OCI-LY7 (cell line): ENCODE results near the gene MECR. TPM values are rescaled to one million over a fixed set of nuclear protein-coding genes. Genes with fewer than 3 reads are reported as not detected.

Source experiments
- Bru-seq: library from RNA; stranded (reverse); fragments of 400-500 nt; gene quantifications from one replicate; lab custom pipeline; 2021; lab: Mats Ljungman, UMichigan
- BruChase-seq, 2 experiments: library from RNA; stranded (reverse); fragments of 400-500 nt; gene quantifications; one replicate each; lab custom pipeline; 2021; lab: Mats Ljungman, UMichigan
- BruUV-seq: library from RNA; stranded (reverse); fragments of 400-500 nt; replicated peaks from 2 replicates; lab custom pipeline; 2021; lab: Mats Ljungman, UMichigan
- CTCF ChIA-PET: fragments of 300-600 bp; sonication (Branson Sonifier 250); formaldehyde crosslinking; loops from one replicate; lab custom pipeline; 2022; ENCODE audit warnings: antibody characterized with exemption; ENCODE audit not compliant: unreplicated experiment; lab: Charles Lee
- POLR2A ChIA-PET: fragments of 300-600 bp; sonication (Branson Sonifier 250); formaldehyde crosslinking; loops from one replicate; lab custom pipeline; 2022; ENCODE audit warnings: antibody characterized with exemption; lab: Charles Lee
- DNase-seq: peaks from one replicate; pipeline ENCODE4 v3.0.0-alpha.2; 2015; ENCODE audit warnings: low spot score
- H2AFZ ChIP-seq: fragments of 200-600 bp; sonication (generic), shearing (Covaris generic); 2 replicates; pipeline ENCODE4 v1.6.1; 2014; ENCODE audit warnings: mild to moderate bottlenecking, antibody characterized with exemption, low read length, moderate library complexity
- H3K27ac ChIP-seq: fragments of 200-600 bp; sonication (generic); 2 replicates; pipeline ENCODE4 v1.5.1; 2014; ENCODE audit warnings: mixed run types, low read depth, mild to moderate bottlenecking, moderate library complexity, low read length, inconsistent platforms; ENCODE audit not compliant: poor library complexity, severe bottlenecking
- H3K36me3 ChIP-seq: fragments of 200-600 bp; sonication (generic); 2 replicates; pipeline ENCODE4 v1.6.1; 2014; ENCODE audit warnings: mild to moderate bottlenecking, antibody characterized with exemption, low read length, moderate library complexity, mixed read lengths; ENCODE audit not compliant: insufficient read depth
- H3K4me1 ChIP-seq: fragments of 200-600 bp; sonication (generic); 2 replicates; pipeline ENCODE4 v1.5.1; 2014; ENCODE audit warnings: mild to moderate bottlenecking, low read length; ENCODE audit not compliant: insufficient read depth, poor library complexity, severe bottlenecking
- H3K4me2 ChIP-seq: fragments of 200-600 bp; sonication (generic); 2 replicates; pipeline ENCODE4 v1.6.1; 2014; ENCODE audit warnings: mild to moderate bottlenecking, low read length
- H3K4me3 ChIP-seq: fragments of 200-600 bp; sonication (generic); 2 replicates; pipeline ENCODE4 v1.5.1; 2014; ENCODE audit warnings: mild to moderate bottlenecking, low read depth, low read length; ENCODE audit not compliant: poor library complexity, severe bottlenecking
- H3K79me2 ChIP-seq: fragments of 200-600 bp; sonication (generic); 2 replicates; pipeline ENCODE4 v1.6.1; 2016; ENCODE audit warnings: low read depth, mild to moderate bottlenecking, low read length, moderate library complexity, mixed read lengths; ENCODE audit not compliant: insufficient read depth
- H3K9me2 ChIP-seq: fragments of 200-600 bp; sonication (generic); 2 replicates; pipeline ENCODE4 v1.6.1; 2016; ENCODE audit warnings: mild to moderate bottlenecking, low read length, mixed read lengths; ENCODE audit not compliant: insufficient read depth
- H3K9me3 ChIP-seq: fragments of 200-600 bp; sonication (generic); 2 replicates; pipeline ENCODE4 v1.6.1; 2014; ENCODE audit warnings: mild to moderate bottlenecking, mixed run types, low read length, mixed read lengths
- H4K20me1 ChIP-seq: fragments of 200-600 bp; sonication (generic); 2 replicates; pipeline ENCODE4 v1.6.1; 2014; ENCODE audit warnings: mild to moderate bottlenecking, antibody characterized with exemption, low read length, moderate library complexity, mixed read lengths; ENCODE audit not compliant: insufficient read depth
- EZH2phosphoT487 ChIP-seq: fragments of 200-600 bp; sonication (generic); IDR thresholded peaks from 2 replicates; pipeline ENCODE4 v1.6.1; 2018; ENCODE audit warnings: low read depth, borderline replicate concordance, mild to moderate bottlenecking, mixed run types, antibody characterized with exemption, low read length, moderate library complexity, mixed read lengths
- intact Hi-C: fragments of 100-400 bp; cut with micrococcal nuclease; formaldehyde crosslinking; loops from one replicate; pipeline ENCODE4 v1.10.0; 2022; ENCODE audit not compliant: unreplicated experiment
- long read RNA-seq: library from polyadenylated mRNA; stranded (forward); transcript quantifications from one replicate; pipeline ENCODE4 v2.0.0, GENCODE V29; 2022
- total RNA-seq, 2 experiments: library from RNA; depleted of rRNA in 1 of 2; stranded (reverse); fragments of >200 nt in 1 of 2; shearing (Covaris generic) in 1 of 2; gene quantifications; 2 replicates each; pipeline ENCODE4 v1.2.3, GENCODE V29; 2014 to 2022
- TF ChIP-seq, protein P1 (sequence below): fragments of 200-600 bp; sonication (generic); conservative IDR thresholded peaks from 2 replicates; pipeline ENCODE4 v1.5.1; 2014; ENCODE audit warnings: mild to moderate bottlenecking, antibody characterized with exemption, low read length, moderate library complexity, mixed read lengths

The MECR gene, protein sequence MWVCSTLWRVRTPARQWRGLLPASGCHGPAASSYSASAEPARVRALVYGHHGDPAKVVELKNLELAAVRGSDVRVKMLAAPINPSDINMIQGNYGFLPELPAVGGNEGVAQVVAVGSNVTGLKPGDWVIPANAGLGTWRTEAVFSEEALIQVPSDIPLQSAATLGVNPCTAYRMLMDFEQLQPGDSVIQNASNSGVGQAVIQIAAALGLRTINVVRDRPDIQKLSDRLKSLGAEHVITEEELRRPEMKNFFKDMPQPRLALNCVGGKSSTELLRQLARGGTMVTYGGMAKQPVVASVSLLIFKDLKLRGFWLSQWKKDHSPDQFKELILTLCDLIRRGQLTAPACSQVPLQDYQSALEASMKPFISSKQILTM
- total RNA-seq (2014; rRNA removed; shearing (Covaris generic)) = 27.2 and 33.5 TPM in 2 replicates
- total RNA-seq (2022) = 30.0 and 33.3 TPM in 2 replicates
- Bru-seq, nascent RNA = percentile 61 among the genes with signal in this experiment
- BruChase-seq, experiment 1, labeled RNA remaining after a 6-hour chase = percentile 56 among the genes with signal in this experiment
- BruChase-seq, experiment 2, labeled RNA remaining after a 2-hour chase = percentile 54 among the genes with signal in this experiment
- long read RNA-seq, transcript MECR-201 (10 exons, 1,353 nt) = major isoform, 30 of 73 reads
- long read RNA-seq, partial matches to known transcripts = 2 of 73 reads
- long read RNA-seq, other reads (novel, unspliced or antisense) = 38 of 73 reads

DNA sequence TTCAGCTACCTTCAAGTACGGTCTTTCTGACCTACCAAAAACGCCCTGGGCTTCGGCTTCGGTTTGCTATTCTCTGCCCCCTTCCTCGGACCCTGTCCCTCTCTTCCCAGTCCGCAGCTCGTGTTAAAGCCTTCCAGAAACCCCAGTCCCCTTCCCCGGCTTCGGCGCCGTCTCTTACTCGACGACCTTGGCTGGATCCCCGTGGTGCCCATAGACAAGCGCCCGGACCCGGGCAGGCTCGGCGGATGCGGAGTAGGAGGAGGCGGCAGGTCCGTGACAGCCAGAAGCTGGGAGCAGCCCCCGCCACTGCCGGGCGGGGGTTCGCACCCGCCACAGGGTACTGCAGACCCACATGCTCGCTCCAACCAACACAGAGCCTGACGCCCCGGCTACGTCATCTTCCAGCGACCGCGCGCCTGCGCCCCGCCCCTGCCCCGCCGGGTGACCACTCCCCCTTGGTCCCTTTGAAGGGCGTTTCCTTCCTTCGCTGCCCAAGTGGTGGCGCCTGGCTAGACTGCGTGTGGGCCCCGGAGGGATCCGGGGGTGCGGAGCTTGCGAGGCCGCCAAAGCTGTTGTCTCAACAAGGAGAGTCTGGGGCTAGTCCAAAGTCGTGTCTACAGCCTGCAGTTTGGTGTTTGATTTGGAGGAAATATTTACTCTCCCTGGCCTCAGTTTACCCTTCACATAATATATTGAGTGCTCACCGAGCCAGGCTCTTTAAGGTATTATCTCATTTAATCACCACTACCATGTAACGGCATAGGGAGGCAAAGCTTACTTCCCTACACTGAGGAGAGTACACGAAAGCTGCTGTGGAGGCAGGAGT, at the start of gene MECR:
TSS of gene MECR (minus strand) at position 382 of the 826 bp plus-strand sequence. CDS start at position 354, 28 bp downstream.
- ChIA-PET POLR2A (interaction anchor here (0.5 to 1.0 kb wide), 3 partner anchors 49 to 286 kb away, joined by 3 read pairs; partner anchors contain the start of gene SRSF4), CTCF (interaction anchor here (0.5 kb wide), 1 partner anchor 1968 kb away, joined by 3 read pairs; no protein-coding TSS in a partner anchor)
- TF ChIP-seq, protein P1, sequence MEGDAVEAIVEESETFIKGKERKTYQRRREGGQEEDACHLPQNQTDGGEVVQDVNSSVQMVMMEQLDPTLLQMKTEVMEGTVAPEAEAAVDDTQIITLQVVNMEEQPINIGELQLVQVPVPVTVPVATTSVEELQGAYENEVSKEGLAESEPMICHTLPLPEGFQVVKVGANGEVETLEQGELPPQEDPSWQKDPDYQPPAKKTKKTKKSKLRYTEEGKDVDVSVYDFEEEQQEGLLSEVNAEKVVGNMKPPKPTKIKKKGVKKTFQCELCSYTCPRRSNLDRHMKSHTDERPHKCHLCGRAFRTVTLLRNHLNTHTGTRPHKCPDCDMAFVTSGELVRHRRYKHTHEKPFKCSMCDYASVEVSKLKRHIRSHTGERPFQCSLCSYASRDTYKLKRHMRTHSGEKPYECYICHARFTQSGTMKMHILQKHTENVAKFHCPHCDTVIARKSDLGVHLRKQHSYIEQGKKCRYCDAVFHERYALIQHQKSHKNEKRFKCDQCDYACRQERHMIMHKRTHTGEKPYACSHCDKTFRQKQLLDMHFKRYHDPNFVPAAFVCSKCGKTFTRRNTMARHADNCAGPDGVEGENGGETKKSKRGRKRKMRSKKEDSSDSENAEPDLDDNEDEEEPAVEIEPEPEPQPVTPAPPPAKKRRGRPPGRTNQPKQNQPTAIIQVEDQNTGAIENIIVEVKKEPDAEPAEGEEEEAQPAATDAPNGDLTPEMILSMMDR = peak; percentile 64
- no peak for TF ChIP-seq EZH2phosphoT487
- H3K27ac ChIP-seq = no peak within 1 kb of the TSS
- H3K79me2 ChIP-seq = peaks cover 9% of the 10 kb centered on the region; the same call in 1 of the 2 replicates
- peak within 1 kb of the TSS; percentile 91 for H3K4me2 ChIP-seq
- no peaks in the 10 kb centered on the region for H4K20me1 ChIP-seq
- intact Hi-C loops = loop anchor here (10.0 kb wide), 1 partner anchor 94 kb away; no protein-coding TSS in a partner anchor
- no peaks in the 10 kb centered on the region for H3K9me3 ChIP-seq
- peaks cover 18% of the 10 kb centered on the region for H3K4me1 ChIP-seq
- peak within 1 kb of the TSS; percentile 97 for H3K4me3 ChIP-seq
- DNase-seq = peak; percentile 94
- no peaks in the 10 kb centered on the region for H3K9me2 ChIP-seq
- BruUV-seq = no TSS peak
- H2AFZ ChIP-seq = peak within 1 kb of the TSS; percentile 98
- H3K36me3 ChIP-seq = no peaks in the 10 kb centered on the region

DNA sequence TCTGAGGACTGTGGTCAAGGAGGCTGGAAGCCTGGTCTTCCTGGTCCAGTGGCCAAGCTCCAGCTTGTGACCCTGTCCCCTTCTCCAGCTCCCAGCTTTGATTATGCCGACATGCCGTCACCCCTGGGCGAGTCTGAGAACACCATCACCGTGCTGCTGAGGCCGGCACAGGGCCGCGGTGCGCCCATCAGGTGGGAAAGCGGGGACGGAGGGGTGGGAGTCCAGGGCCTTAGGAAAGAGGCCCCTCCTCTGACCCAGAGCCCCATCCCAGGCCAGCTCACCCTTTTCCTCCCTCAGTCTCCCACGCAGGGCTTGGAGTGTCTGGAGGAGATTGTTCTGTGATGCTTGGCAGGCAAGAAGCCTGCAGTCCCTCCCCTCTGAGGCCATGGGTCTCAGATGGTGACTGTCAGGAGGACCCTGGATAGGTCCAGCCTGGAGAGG, 49.2 kb upstream of the MECR start:
- Histone ChIP-seq H3K9me2 (no peaks in the 10 kb centered on the region), H2AFZ (no peak overlapping the region), H3K9me3 (no peaks in the 10 kb centered on the region), H3K79me2 (no peaks in the 10 kb centered on the region), H3K36me3 (no peaks in the 10 kb centered on the region), H3K4me2 (no peak overlapping the region), H3K4me3 (no peak overlapping the region), H3K4me1 (peaks cover 9% of the 10 kb centered on the region), H4K20me1 (no peaks in the 10 kb centered on the region), H3K27ac (no peak overlapping the region)
- ChIA-PET CTCF (no interaction called here), POLR2A (no interaction called here)
- BruUV-seq = no TSS peak
- intact Hi-C loops = no loop called here
- no peak for TF ChIP-seq EZH2phosphoT487
- TF ChIP-seq, protein P1 = no peak
- DNase-seq = no peak
